ENCODE measurements around the gene NRCAM. TPM values are rescaled to one million over a fixed set of nuclear protein-coding genes. Genes with fewer than 3 reads are reported as not detected.

Gene NRCAM
- total RNA-seq, 1 experiment from 2014 or later = 19.2 TPM

GRCh38 chr7:108101759-108102158 lies 354.5 kb downstream of the NRCAM start:
- in situ Hi-C loops (cut with HindIII; ENCODE audit: low pct_unique_long_range_greater_than_20kb, low sequenced_read_pairs) = no loop called here
- no peak for DNase-seq (ENCODE audit: low read depth, low spot score)

- DNase-seq (ENCODE audit: low read depth, low spot score) = no peak
- in situ Hi-C loops (cut with HindIII; ENCODE audit: low pct_unique_long_range_greater_than_20kb, low sequenced_read_pairs) = no loop called here
These were observed 356.5 kb downstream of the NRCAM start for GRCh38 chr7:108099713-108100112.

GRCh38 chr7:108097703-108098102 lies 358.5 kb downstream of the NRCAM start:
- DNase-seq (ENCODE audit: low read depth, low spot score) = peak; percentile 19
- in situ Hi-C loops (cut with HindIII; ENCODE audit: low pct_unique_long_range_greater_than_20kb, low sequenced_read_pairs) = no loop called here

Other genes with a start within 250 kb of the NRCAM start
- gene PNPLA8, start 69.7 kb upstream of the NRCAM start, total RNA-seq (2014; rRNA removed; shearing (Covaris generic)) = 47.3 and 51.2 TPM in 2 replicates
- gene THAP5, start 113.3 kb upstream of the NRCAM start, total RNA-seq (2014; rRNA removed; shearing (Covaris generic)) = 50.3 and 52.7 TPM in 2 replicates
- 65.9 and 77.8 TPM in 2 replicates for gene DNAJB9, start 113.4 kb upstream of the NRCAM start, total RNA-seq (2014; rRNA removed; shearing (Covaris generic))

All from SK-MEL-5 (cell line).